GM12878 (cell line): ENCODE measurements around the gene UQCC5. TPM values are rescaled to one million over a fixed set of nuclear protein-coding genes. Genes with fewer than 3 reads are reported as not detected.

ENCODE experiments used
- ATAC-seq: fragments of 200-7000 bp; cut with Tn5 transposase; 3 replicates; pipeline ENCODE4 v1.9.1; 2020; ENCODE audit warnings: mild to moderate bottlenecking, moderate library complexity
- BruUV-seq: library from RNA; stranded (reverse); fragments of 400-500 nt; replicated peaks from 2 replicates; lab custom pipeline; 2021; lab: Mats Ljungman, UMichigan
- CTCF ChIA-PET: fragments of 300-600 bp; sonication (Branson Sonifier 250); formaldehyde crosslinking; extraction: SDS; loops from one replicate; lab custom pipeline; 2021; ENCODE audit warnings: inconsistent platforms; lab: Yijun Ruan, JAX
- POLR2A ChIA-PET: fragments of 350-600 bp; formaldehyde crosslinking; extraction: SDS; loops from one replicate; lab custom pipeline; 2021; ENCODE audit warnings: inconsistent platforms; lab: Charles Lee
- RAD21 ChIA-PET: fragments of 300-600 bp; sonication (Branson Sonifier 250); formaldehyde crosslinking; loops from one replicate; lab custom pipeline; 2023; ENCODE audit warnings: antibody characterized with exemption; ENCODE audit not compliant: unreplicated experiment; lab: Charles Lee
- SMC1A ChIA-PET: fragments of 300-600 bp; sonication (Branson Sonifier 250); formaldehyde crosslinking; loops from one replicate; lab custom pipeline; 2023; ENCODE audit not compliant: unreplicated experiment, uncharacterized antibody; lab: Charles Lee
- DNase-seq: peaks from one replicate; pipeline ENCODE4 v3.0.0-alpha.2; 2011; ENCODE audit warnings: low read depth, low spot score
- FAIRE-seq: peaks from 3 replicates; lab custom pipeline; 2011; peaks lifted over from hg19 to GRCh38; lab: Jason Lieb, UNC
- H2AFZ ChIP-seq: 2 replicates; pipeline ENCODE4 v1.6.0; 2011; ENCODE audit warnings: low read depth, low read length, control low read depth; ENCODE audit not compliant: control insufficient read depth
- H3K27ac ChIP-seq: 2 replicates; pipeline ENCODE4 v1.5.1; 2011; ENCODE audit warnings: control low read depth; ENCODE audit not compliant: control insufficient read depth, insufficient read depth
- H3K27me3 ChIP-seq, 2 experiments: replicated peaks in 1 of 2; 2 replicates each; pipeline versions ENCODE4 v1.6.0 to v1.6.1; 2011; ENCODE audit warnings: low read length in 1 of 2; ENCODE audit not compliant: control insufficient read depth in 2 of 2, insufficient read depth in 2 of 2
- H3K36me3 ChIP-seq, 2 experiments: 2 replicates each; pipeline ENCODE4 v1.5.1; 2011; ENCODE audit warnings: low read length in 1 of 2; ENCODE audit not compliant: control insufficient read depth in 2 of 2, insufficient read depth in 2 of 2
- H3K4me1 ChIP-seq: 2 replicates; pipeline ENCODE4 v1.6.1; 2011; ENCODE audit warnings: mild to moderate bottlenecking, low read length, moderate library complexity, mixed read lengths; ENCODE audit not compliant: control insufficient read depth, insufficient read depth
- H3K4me2 ChIP-seq: 2 replicates; pipeline ENCODE4 v1.6.0; 2011; ENCODE audit warnings: control low read depth; ENCODE audit not compliant: control insufficient read depth, insufficient read depth
- H3K4me3 ChIP-seq: fragments of 200-600 bp; sonication (generic); 2 replicates; pipeline ENCODE4 v1.5.1; 2016
- H3K79me2 ChIP-seq: 2 replicates; pipeline ENCODE4 v1.6.0; 2011; ENCODE audit warnings: low read length; ENCODE audit not compliant: control insufficient read depth, insufficient read depth
- H3K9ac ChIP-seq: 2 replicates; pipeline ENCODE4 v1.8.0; 2011; ENCODE audit warnings: low read length, control low read depth, mixed read lengths; ENCODE audit not compliant: control insufficient read depth, insufficient read depth
- H3K9me3 ChIP-seq: replicated peaks from 3 replicates; pipeline ENCODE4 v1.5.1; 2011; ENCODE audit warnings: mild to moderate bottlenecking, low read length; ENCODE audit not compliant: control insufficient read depth, insufficient read depth
- H4K20me1 ChIP-seq: 2 replicates; pipeline ENCODE4 v1.6.0; 2011; ENCODE audit not compliant: control insufficient read depth, insufficient read depth
- MYB ChIP-seq: fragments of 150-350 bp; IDR thresholded peaks from 2 replicates; pipeline ENCODE4 v1.6.1; 2014; ENCODE audit warnings: mild to moderate bottlenecking, low read depth, low read length, borderline replicate concordance
- NRF1 ChIP-seq: conservative IDR thresholded peaks from 2 replicates; pipeline ENCODE4 v1.6.1; 2011; ENCODE audit warnings: mild to moderate bottlenecking, low read depth, low read length, improper control_type of control experiment
- SMC3 ChIP-seq: IDR thresholded peaks from 2 replicates; pipeline ENCODE4 v1.6.1; 2011; ENCODE audit warnings: low read length, improper control_type of control experiment, borderline replicate concordance
- ZNF622 ChIP-seq: fragments of 450-650 bp; IDR thresholded peaks from 2 replicates; pipeline ENCODE4 v1.6.1; 2017; ENCODE audit warnings: mild to moderate bottlenecking, inconsistent platforms
- WGBS: methylation state at CpG from one replicate; pipeline ENCODE4 v1.1.6; 2016; ENCODE audit warnings: low lambda C conversion rate; ENCODE audit not compliant: insufficient replicate concordance, insufficient coverage; ENCODE audit errors: missing lambda C conversion rate; 5-methylcytosine and 5-hydroxymethylcytosine counted together
- in situ Hi-C: fragments of 300-500 bp; cut with MboI; formaldehyde crosslinking; loops from 9 replicates; pipeline ENCODE4 v1.14.3; 2018; ENCODE audit warnings: mixed read lengths
- intact Hi-C: fragments of 100-400 bp; cut with micrococcal nuclease; formaldehyde crosslinking; loops from one replicate; pipeline ENCODE4 v1.14.2; 2022; ENCODE audit not compliant: unreplicated experiment
- polyA plus RNA-seq, 11 experiments: library from polyadenylated mRNA; depleted of rRNA in 4 of 11; unstranded in 6 of 11; stranded (reverse) in 5 of 11; fragments of >200 nt; fragmentation: Nextera tagmentation in 4 of 11; fragmentation: Illumina TruSeq in 1 of 11; extraction: Ambion mirVana in 4 of 11; extraction: Trizol in 1 of 11; gene quantifications; 1 replicate in 1 of 11; 2 replicates in 10 of 11; pipeline versions ENCODE4 v1.2.1 to v1.2.3, GENCODE V29; 2011 to 2016; ENCODE audit warnings: inconsistent platforms in 2 of 11, missing spikeins in 2 of 11, low read depth in 1 of 11
- total RNA-seq, 4 experiments: library from RNA; depleted of rRNA in 3 of 4; stranded (reverse); fragments of >200 nt in 3 of 4; fragmentation: Illumina TruSeq in 1 of 4; extraction: Trizol in 1 of 4; gene quantifications; 2 replicates each; pipeline versions ENCODE4 v1.2.1 to v1.2.3, GENCODE V29; 2013 to 2021
- TF ChIP-seq, protein P1 (sequence below): fragments of 450-650 bp; IDR thresholded peaks from 2 replicates; pipeline ENCODE4 v1.6.1; 2018; ENCODE audit warnings: borderline replicate concordance, mild to moderate bottlenecking; ENCODE audit not compliant: partially characterized antibody
- TF ChIP-seq, protein P2 (sequence below): fragments of 450-650 bp; IDR thresholded peaks from 2 replicates; pipeline ENCODE4 v1.6.1; 2014; ENCODE audit warnings: mild to moderate bottlenecking
- TF ChIP-seq, protein P3 (sequence below): fragments of 450-650 bp; formaldehyde crosslinking; IDR thresholded peaks from 2 replicates; pipeline ENCODE4 v1.4.0; 2022; ENCODE audit warnings: mild to moderate bottlenecking, moderate library complexity
- TF ChIP-seq, protein P4 (sequence below): IDR thresholded peaks from 2 replicates; pipeline ENCODE4 v1.6.1; 2011; ENCODE audit warnings: borderline replicate concordance, low read depth, mild to moderate bottlenecking, moderate library complexity, mixed read lengths, low read length; ENCODE audit not compliant: insufficient read depth; ENCODE audit errors: extremely low read length

The UQCC5 gene
- total and polyA plus RNA-seq, 10 of the 15 experiments (the other 5 are each of a cell fraction or from before 2014, with no cell fraction given), result 15.1 to 84.8 (median 28.0) TPM

DNA sequence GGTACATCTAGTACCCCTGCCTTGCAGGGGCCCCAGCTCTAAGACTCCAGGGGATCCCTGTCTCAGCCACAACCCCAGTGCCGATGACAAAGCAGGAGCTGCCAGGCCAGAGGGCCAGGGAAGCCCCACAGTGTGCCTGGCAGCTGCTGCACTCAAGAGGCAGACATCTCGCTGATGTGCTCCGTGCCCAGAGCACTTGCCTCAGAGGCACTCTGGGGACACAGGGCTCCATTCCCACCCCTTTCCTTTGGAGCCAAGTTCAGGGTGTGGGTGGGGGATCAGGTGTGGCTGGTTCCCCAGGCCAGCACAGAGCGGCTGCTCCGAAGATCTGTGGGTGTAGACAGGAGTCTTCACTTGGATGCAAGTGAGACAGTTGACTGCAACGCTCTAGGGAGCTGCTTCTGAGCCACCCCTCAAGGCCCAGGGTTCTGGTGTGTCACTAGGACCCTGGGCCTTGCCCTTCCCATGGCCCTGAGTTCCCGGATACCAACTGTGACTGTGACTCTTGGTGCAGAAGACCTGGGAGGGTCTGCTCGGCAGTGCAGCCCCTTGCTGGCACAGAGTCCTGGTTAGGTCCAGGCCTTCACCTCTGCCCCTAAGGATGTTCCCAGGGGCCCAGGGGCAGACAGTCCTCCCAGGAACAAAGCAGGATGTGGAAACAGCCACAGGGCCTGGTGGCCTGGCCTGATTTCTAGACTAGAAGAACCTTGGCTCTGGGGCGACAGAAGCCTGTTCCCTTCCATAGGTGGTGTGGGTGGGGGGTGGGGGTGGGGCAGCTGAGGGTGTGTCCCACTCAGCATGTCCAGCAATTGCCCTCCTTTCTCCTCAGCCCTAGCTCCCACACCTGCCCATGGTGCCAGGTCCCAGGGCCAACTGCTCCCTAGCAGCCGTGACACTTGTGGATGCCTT, 5.2 kb upstream of the UQCC5 start:
- FAIRE-seq (no peak), DNase-seq (no peak), ATAC-seq (no peak)
- peaks cover 27% of the 10 kb centered on the region for H3K79me2 ChIP-seq
- H4K20me1 ChIP-seq, result no peaks in the 10 kb centered on the region
- ChIA-PET RAD21 (no interaction called here), POLR2A (no interaction called here), CTCF (no interaction called here), SMC1A (no interaction called here)
- 90% methylated on average over 10 of the region's 10 CpGs for WGBS
- H3K27me3 ChIP-seq, result no peaks in the 10 kb centered on the region
- TF ChIP-seq ZNF622 (no peak), MYB (no peak), NRF1 (no peak), SMC3 (no peak)
- TF ChIP-seq, protein P1, sequence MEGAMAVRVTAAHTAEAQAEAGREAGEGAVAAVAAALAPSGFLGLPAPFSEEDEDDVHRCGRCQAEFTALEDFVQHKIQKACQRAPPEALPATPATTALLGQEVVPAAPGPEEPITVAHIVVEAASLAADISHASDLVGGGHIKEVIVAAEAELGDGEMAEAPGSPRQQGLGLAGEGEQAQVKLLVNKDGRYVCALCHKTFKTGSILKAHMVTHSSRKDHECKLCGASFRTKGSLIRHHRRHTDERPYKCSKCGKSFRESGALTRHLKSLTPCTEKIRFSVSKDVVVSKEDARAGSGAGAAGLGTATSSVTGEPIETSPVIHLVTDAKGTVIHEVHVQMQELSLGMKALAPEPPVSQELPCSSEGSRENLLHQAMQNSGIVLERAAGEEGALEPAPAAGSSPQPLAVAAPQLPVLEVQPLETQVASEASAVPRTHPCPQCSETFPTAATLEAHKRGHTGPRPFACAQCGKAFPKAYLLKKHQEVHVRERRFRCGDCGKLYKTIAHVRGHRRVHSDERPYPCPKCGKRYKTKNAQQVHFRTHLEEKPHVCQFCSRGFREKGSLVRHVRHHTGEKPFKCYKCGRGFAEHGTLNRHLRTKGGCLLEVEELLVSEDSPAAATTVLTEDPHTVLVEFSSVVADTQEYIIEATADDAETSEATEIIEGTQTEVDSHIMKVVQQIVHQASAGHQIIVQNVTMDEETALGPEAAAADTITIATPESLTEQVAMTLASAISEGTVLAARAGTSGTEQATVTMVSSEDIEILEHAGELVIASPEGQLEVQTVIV, result no peak
- TF ChIP-seq, protein P2, sequence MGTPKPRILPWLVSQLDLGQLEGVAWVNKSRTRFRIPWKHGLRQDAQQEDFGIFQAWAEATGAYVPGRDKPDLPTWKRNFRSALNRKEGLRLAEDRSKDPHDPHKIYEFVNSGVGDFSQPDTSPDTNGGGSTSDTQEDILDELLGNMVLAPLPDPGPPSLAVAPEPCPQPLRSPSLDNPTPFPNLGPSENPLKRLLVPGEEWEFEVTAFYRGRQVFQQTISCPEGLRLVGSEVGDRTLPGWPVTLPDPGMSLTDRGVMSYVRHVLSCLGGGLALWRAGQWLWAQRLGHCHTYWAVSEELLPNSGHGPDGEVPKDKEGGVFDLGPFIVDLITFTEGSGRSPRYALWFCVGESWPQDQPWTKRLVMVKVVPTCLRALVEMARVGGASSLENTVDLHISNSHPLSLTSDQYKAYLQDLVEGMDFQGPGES, result no peak
- TF ChIP-seq, protein P3, sequence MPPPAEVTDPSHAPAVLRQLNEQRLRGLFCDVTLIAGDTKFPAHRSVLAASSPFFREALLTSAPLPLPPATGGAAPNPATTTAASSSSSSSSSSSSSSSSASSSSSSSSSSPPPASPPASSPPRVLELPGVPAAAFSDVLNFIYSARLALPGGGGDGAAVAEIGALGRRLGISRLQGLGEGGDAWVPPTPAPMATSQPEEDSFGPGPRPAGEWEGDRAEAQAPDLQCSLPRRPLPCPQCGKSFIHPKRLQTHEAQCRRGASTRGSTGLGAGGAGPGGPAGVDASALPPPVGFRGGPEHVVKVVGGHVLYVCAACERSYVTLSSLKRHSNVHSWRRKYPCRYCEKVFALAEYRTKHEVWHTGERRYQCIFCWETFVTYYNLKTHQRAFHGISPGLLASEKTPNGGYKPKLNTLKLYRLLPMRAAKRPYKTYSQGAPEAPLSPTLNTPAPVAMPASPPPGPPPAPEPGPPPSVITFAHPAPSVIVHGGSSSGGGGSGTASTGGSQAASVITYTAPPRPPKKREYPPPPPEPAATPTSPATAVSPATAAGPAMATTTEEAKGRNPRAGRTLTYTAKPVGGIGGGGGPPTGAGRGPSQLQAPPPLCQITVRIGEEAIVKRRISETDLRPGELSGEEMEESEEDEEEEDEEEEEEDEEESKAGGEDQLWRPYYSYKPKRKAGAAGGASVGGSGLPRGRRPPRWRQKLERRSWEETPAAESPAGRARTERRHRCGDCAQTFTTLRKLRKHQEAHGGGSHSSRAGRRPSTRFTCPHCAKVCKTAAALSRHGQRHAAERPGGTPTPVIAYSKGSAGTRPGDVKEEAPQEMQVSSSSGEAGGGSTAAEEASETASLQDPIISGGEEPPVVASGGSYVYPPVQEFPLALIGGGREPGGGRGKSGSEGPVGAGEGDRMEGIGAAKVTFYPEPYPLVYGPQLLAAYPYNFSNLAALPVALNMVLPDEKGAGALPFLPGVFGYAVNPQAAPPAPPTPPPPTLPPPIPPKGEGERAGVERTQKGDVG (CRISPR knock-in tag), result no peak
- TF ChIP-seq, protein P4, sequence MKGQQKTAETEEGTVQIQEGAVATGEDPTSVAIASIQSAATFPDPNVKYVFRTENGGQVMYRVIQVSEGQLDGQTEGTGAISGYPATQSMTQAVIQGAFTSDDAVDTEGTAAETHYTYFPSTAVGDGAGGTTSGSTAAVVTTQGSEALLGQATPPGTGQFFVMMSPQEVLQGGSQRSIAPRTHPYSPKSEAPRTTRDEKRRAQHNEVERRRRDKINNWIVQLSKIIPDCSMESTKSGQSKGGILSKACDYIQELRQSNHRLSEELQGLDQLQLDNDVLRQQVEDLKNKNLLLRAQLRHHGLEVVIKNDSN, result no peak
- no peaks in the 10 kb centered on the region for H3K9me3 ChIP-seq
- H2AFZ ChIP-seq, result no peak overlapping the region
- in situ Hi-C loops (no loop called here), intact Hi-C loops (no loop called here)
- H3K36me3 ChIP-seq, result peaks cover 0 to 10% of the 10 kb centered on the region in 2 experiments; a peak in 2 of 4 replicates
- peak overlapping the region; percentile 92 for H3K4me2 ChIP-seq
- H3K4me1 ChIP-seq, result peaks cover 13% of the 10 kb centered on the region
- H3K4me3 ChIP-seq, result peak overlapping the region; percentile 81
- BruUV-seq, result no TSS peak
- H3K27ac ChIP-seq, result no peak overlapping the region
- H3K9ac ChIP-seq, result peak overlapping the region; percentile 74; the same call in 1 of the 2 replicates
